GM18508 (cell line): ENCODE data around the gene LGR5.
"Not testable (repeated sequence)": the region's sequence is repeated elsewhere in the genome, so short reads cannot be mapped to it uniquely, and the experiment has no call there.

ENCODE experiments used
- ATAC-seq: cut with Tn5 transposase; IDR thresholded peaks from one replicate; pipeline ENCODE4 v1.9.1; 2021; ENCODE audit warnings: moderate number of reproducible peaks; ENCODE audit not compliant: insufficient read depth, unreplicated experiment

The LGR5 gene

GRCh38 chr12:71541583-71541982 is 102.0 kb downstream of the LGR5 start:
- ATAC-seq, result no peak

DNA sequence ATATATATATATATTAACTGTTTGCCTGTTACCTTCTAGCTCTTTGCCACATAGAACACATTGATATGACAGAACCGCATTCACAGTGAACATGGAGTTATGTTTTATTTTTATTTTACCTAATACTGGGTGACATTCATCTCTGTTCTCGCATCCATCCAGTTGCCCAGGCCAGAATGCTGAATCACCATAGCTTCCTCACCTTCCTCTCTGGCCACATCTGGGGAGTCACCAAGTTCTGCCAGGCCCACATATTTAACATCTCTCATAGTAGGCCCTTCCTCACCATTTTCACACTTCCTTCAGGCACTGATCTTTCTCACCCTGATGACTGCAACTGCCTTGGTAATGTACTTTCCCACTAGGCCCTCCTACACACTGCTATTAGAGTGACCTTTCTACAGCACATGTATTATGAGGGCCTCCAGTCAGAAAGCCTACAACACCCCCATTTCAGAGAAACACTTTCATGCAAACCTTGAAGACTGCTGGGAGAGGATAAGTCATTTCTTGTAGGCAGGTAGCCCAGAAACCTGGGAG is 106.8 kb downstream of the LGR5 start:
- no peak for ATAC-seq

DNA sequence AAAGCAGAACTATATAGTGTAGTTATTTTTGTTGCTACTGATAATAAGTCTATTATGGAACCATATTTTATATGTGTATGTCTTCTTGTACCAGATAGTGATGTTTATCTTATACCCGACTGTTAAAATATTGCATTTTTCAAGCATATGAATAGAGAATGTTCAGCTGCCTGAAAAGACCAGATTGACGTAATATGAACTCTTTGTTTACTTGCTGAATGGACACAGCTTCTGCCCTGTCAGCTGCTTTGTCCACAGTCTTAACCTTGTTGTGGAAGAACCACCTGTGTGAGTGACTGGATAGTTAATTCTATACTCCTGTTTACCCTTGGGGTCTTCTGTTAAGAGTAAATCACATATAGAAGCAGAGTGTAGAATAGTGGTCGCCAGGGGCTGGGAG is 109.3 kb downstream of the LGR5 start:
- ATAC-seq, result no peak

DNA sequence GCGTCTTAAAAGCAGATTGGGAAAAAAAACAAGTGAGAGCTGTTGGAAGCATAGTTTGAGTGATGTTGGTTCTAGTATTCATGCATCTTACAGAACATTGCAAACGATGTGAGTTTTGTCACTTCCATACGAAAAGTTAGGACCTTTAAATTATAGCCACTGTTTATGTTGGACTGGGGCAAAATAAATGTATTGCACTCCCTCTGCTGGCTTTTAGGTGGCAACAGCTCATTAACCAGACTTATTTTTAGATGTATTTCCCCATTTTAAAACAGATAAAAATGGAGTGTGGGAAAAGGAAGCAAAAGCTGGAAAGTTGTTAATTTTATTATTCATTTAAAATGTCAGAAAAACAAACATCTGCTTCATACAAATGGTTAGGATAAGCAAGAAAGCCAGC is 111.9 kb downstream of the LGR5 start:
- no peak for ATAC-seq

GRCh38 chr12:71552728-71553501 is 113.3 kb downstream of the LGR5 start:
- no peak for ATAC-seq

DNA sequence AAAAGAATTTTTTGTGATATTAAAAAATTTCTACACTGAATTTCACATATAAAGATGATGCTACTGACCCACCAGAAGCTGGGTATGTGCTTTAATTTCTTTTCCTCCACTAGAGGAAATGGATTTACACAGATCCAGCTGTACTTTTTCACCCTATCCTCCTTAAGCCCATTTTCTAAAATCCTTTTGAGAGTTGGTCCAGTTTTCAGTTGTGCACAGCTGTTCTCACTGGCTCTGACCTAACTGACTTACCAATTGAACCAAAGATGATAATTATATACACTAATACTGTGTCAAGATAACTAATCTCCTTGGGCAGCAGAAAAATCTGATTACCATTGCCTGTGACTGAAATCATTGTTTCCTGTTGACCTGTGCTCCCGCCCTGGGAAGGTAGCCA is 115.6 kb downstream of the LGR5 start:
- ATAC-seq, result no peak

DNA sequence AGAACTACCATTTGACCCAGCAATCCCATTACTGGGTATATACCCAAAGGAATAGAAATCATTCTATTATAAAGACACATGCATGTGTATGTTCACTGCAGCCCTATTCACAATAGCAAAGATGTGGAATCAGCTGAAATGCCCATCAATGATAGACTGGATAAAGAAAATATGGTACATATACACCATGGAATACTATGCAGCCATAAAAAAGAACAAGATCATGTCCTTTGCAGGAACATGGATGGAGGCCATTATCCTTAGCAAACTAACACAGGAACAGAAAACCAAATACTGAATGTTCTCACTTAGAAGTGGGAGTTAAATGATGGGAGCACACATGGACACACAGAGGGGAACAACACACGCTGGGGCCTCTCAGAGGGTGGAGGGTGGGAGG is 116.2 kb downstream of the LGR5 start:
- not testable (repeated sequence) for ATAC-seq

DNA sequence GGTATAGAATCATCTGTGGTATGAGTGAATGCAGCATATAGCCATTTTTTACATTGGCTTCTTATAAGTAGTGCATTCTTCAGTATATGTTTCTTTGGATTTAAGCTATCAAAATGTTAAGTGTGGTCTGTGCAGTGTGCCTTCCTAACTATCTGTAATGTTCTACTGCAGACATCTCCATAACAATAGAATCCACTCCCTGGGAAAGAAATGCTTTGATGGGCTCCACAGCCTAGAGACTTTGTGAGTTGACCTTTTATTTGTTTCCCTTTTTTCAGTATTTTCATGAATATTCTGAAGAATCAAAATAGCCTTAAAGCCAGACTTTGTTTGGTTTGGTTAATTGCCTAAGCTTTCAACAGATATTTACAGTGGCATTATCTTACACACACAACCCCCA is 116.8 kb downstream of the LGR5 start:
- no peak for ATAC-seq

DNA sequence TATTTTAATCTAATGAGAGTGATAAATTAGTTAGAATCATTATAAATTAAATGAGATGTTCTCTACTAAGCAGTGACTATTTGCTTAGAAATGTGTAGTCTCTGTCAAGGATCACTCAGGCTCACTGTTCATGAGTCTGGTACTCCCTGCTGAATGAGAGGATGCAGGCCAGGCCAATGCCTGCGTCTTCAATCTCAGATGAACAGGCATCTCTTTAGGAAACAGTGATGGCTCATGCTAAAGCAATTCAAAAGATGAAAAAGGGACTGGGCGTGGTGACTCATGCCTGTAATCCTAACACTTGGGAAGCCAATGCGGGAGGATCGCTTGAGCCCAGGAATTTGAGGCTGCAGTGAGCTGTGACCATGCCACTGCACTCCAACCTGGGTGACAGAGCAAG is 117.3 kb downstream of the LGR5 start:
- no peak for ATAC-seq

DNA sequence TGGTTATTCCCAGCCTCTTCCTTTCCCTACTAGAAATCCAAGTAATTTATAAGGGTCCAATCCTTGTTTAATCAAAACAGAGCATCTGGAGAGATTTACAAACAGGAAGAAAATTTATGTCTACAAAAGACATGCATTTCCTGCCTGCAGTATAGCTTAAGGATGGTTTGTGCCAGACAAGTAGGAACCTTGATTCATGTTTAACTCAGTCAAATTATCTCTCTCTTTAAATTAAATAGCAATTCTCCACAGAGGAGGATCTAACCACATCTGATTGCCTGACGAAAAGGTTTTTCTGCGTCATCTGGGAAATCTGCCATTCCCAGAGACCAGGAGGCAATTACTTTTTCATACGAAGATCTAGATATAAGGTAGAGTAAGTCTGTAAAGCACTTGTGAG is 118.8 kb downstream of the LGR5 start:
- ATAC-seq, result no peak

DNA sequence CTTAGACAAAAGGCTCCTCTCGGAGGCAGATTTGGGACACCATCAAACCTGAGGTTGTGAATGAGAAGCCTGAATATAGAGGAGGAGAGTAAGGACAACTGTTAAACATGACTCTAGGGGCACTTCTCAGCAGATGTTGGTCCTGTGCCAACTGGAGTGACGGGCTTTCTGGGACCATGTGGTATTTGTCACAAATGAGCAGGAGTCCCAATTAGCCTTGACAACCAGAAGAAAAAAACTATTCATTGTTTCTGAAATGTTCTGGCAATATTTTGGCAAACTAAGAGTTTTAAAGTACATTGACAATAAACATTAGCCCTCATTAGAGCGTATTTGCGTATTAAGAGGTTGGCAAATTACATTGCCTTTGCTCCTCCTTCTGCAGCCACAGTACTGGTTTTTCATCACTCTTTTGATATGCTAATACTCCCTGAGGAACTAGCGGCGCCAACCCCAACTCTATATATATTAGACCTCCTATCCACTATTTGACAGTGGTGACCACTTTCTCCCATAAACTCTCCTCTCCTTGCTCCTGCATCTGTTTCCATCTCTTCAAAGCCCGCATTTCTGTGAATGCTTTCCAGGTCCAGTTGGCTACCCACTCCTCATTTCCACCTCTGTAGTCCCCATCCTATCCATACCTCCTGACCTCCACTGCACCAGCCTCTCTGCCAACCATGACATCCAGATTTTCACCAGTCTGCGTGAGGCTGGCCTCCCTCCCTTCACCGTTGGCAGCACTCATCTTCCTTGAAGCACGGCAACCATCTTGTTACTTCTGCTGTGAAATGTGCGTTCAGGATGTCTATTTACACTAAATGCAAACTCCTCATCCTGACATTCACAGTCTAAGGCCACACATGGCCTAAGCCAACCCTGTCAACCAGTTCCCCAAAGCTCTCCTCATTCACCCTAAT is 123.3 kb downstream of the LGR5 start:
- no peak for ATAC-seq

- ATAC-seq, result no peak
These were observed 125.9 kb downstream of the LGR5 start for GRCh38 chr12:71565535-71565934.

DNA sequence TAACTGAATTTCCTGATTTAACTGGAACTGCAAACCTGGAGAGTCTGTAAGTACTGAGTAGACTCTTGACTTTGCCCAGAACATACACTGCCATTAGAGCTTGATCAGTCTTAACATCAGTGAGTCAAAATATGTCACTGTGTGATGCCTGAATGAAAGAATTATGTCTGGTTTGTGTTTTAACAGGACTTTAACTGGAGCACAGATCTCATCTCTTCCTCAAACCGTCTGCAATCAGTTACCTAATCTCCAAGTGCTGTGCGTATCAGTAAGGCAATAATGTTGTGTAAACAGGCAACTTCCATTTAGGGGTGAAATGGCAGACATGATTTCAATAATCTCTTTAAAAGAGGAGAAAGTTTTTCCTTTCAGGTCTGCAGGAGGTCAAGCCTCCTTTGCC is 127.1 kb downstream of the LGR5 start:
- no peak for ATAC-seq

GRCh38 chr12:71567537-71567936 is 127.9 kb downstream of the LGR5 start:
- ATAC-seq, result no peak

DNA sequence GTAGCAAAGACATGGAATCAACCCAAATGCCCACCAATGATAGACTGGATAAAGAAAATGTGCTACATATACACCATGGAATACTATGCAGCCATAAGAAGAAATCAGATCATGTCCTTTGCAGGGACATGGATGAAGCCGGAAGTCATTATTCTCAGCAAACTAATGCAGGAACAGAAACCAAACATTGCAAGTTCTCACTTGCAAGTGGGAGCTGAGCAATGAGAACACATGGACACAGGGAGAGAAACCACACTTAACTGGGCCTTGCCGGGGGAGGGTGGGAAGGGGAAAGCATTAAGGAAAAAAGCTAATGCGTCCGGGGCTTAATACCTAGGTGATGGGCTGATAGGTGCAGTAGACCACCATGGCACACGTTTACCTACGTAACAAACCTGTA is 130.3 kb downstream of the LGR5 start:
- not testable (repeated sequence) for ATAC-seq

DNA sequence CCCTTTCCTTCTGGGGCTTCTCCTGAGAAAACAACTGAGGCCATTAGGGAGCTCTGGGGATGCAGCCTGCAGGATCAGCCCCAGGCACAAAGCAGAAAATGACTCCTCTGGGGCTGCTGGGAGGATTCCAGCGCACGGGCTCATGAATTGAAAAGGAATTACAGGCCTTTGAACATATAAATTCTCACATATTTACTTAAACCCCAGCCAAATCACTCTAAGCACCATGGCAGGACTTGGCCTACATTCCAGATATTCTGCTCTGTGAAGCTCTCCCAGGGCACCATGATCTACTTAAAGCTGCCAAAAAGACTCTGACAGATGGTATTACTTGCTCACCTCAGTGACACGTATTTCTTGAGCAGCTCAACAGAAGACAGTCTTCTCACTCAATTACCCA is 136.9 kb downstream of the LGR5 start:
- no peak for ATAC-seq

GRCh38 chr12:71578694-71579258 is 139.2 kb downstream of the LGR5 start:
- ATAC-seq, result no peak

DNA sequence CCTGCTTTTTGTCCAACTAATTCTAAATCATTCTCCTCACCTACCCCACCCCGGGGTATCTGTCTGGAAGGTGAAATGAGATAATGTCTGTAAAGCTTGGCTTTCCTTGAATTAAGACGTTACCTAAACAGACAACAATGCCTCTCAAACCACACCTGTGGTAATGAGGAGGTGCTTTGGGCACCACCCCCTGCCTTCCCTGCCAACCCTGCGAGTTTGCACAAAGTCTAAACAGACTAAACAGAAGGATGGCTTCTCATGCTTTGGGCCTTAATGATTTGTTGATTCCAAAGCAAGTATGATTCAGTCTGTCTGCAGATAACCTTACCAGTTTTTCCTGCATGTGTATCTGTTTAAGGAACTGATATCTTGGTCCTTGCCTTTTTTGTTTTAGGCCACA is 141.6 kb downstream of the LGR5 start:
- ATAC-seq, result no peak

- ATAC-seq, result no peak
These were observed 143.3 kb downstream of the LGR5 start for GRCh38 chr12:71582925-71583324.

DNA sequence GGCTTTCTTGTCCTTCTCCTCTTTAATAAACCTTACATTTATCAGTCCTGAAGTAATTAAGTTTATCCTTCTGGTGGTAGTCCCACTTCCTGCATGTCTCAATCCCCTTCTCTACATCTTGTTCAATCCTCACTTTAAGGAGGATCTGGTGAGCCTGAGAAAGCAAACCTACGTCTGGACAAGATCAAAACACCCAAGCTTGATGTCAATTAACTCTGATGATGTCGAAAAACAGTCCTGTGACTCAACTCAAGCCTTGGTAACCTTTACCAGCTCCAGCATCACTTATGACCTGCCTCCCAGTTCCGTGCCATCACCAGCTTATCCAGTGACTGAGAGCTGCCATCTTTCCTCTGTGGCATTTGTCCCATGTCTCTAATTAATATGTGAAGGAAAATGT is 144.8 kb downstream of the LGR5 start:
- ATAC-seq, result no peak

GRCh38 chr12:71585218-71585617 is 145.6 kb downstream of the LGR5 start:
- ATAC-seq, result no peak
